HepG2 (cell line): ENCODE results near the gene ULK4. TPM values are rescaled to one million over a fixed set of nuclear protein-coding genes. Genes with fewer than 3 reads are reported as not detected.

Source experiments
- EED ChIP-seq: sonication (generic); formaldehyde crosslinking; IDR thresholded peaks from 2 replicates; pipeline ENCODE4 v1.5.0; 2020; ENCODE audit warnings: mild to moderate bottlenecking, missing genetic modification reagents
- EHMT2 ChIP-seq: fragments of 200-600 bp; sonication (generic); IDR thresholded peaks from 2 replicates; pipeline ENCODE4 v1.7.0; 2017; ENCODE audit warnings: antibody characterized with exemption, low read depth, low read length, borderline replicate concordance
- ETV5 ChIP-seq: IDR thresholded peaks from 2 replicates; pipeline ENCODE4 v1.6.1; 2018; ENCODE audit warnings: missing biosample characterization, missing genetic modification reagents, inconsistent platforms, borderline replicate concordance
- FOXK1 ChIP-seq: sonication (generic); formaldehyde crosslinking; IDR thresholded peaks from 2 replicates; pipeline ENCODE4 v1.4.0; 2020; ENCODE audit warnings: low read depth, missing genetic modification reagents, borderline replicate concordance
- GATAD2A ChIP-seq: IDR thresholded peaks from 2 replicates; pipeline ENCODE4 v1.6.1; 2016
- IRF2 ChIP-seq: IDR thresholded peaks from 2 replicates; pipeline ENCODE4 v1.6.1; 2018; ENCODE audit warnings: missing genetic modification reagents, missing compliant biosample characterization
- KDM4B ChIP-seq: sonication (generic); formaldehyde crosslinking; IDR thresholded peaks from 2 replicates; pipeline ENCODE4 v1.4.0; 2020; ENCODE audit warnings: missing genetic modification reagents
- MAFF ChIP-seq: IDR thresholded peaks from 2 replicates; pipeline ENCODE4 v1.6.1; 2011; ENCODE audit warnings: low read depth, low read length, improper control_type of control experiment
- MIER3 ChIP-seq: IDR thresholded peaks from 2 replicates; pipeline ENCODE4 v1.6.1; 2016; ENCODE audit warnings: missing compliant biosample characterization, borderline replicate concordance
- MTA1 ChIP-seq: sonication (generic); formaldehyde crosslinking; IDR thresholded peaks from 2 replicates; pipeline ENCODE4 v1.4.0; 2020; ENCODE audit warnings: missing genetic modification reagents, mild to moderate bottlenecking, borderline replicate concordance
- NFAT5 ChIP-seq: sonication (generic); formaldehyde crosslinking; IDR thresholded peaks from 2 replicates; pipeline ENCODE4 v1.4.0; 2020; ENCODE audit warnings: missing genetic modification reagents
- NFKBIZ ChIP-seq: IDR thresholded peaks from 2 replicates; pipeline ENCODE4 v1.6.1; 2018; ENCODE audit warnings: missing genetic modification reagents, missing compliant biosample characterization
- POGZ ChIP-seq: sonication (generic); formaldehyde crosslinking; IDR thresholded peaks from 2 replicates; pipeline ENCODE4 v1.4.0; 2020; ENCODE audit warnings: mild to moderate bottlenecking, missing genetic modification reagents
- PPARG ChIP-seq: conservative IDR thresholded peaks from 2 replicates; pipeline ENCODE4 v1.6.1; 2016; ENCODE audit warnings: missing biosample characterization, missing genetic modification reagents
- RARG ChIP-seq: sonication (generic); formaldehyde crosslinking; IDR thresholded peaks from 2 replicates; pipeline ENCODE4 v1.4.0; 2020; ENCODE audit warnings: low read depth, mild to moderate bottlenecking, missing genetic modification reagents
- SALL1 ChIP-seq: sonication (generic); formaldehyde crosslinking; IDR thresholded peaks from 2 replicates; pipeline ENCODE4 v1.8.0; 2022; ENCODE audit warnings: mild to moderate bottlenecking, missing genetic modification reagents
- SNAI1 ChIP-seq: sonication (generic); formaldehyde crosslinking; IDR thresholded peaks from 2 replicates; pipeline ENCODE4 v1.5.0; 2020; ENCODE audit warnings: mild to moderate bottlenecking, missing genetic modification reagents, borderline replicate concordance
- TBL1XR1 ChIP-seq: fragments of 150-350 bp; IDR thresholded peaks from 2 replicates; pipeline ENCODE4 v1.6.1; 2014; ENCODE audit warnings: borderline replicate concordance, low read length; ENCODE audit not compliant: partially characterized antibody
- ZBTB49 ChIP-seq: sonication (generic); formaldehyde crosslinking; IDR thresholded peaks from 2 replicates; pipeline ENCODE4 v1.4.0; 2020; ENCODE audit warnings: missing genetic modification reagents, borderline replicate concordance
- ZNF335 ChIP-seq: sonication (generic); formaldehyde crosslinking; IDR thresholded peaks from 2 replicates; pipeline ENCODE4 v1.4.0; 2020; ENCODE audit warnings: missing genetic modification reagents
- ZNF44 ChIP-seq: sonication (generic); formaldehyde crosslinking; IDR thresholded peaks from 2 replicates; pipeline ENCODE4 v1.5.1; 2020; ENCODE audit warnings: mild to moderate bottlenecking, missing genetic modification reagents
- ZNF564 ChIP-seq: sonication (generic); formaldehyde crosslinking; IDR thresholded peaks from 2 replicates; pipeline ENCODE4 v1.8.1; 2023; ENCODE audit warnings: mild to moderate bottlenecking, missing genetic modification reagents
- ZNF660 ChIP-seq: sonication (generic); formaldehyde crosslinking; IDR thresholded peaks from 2 replicates; pipeline ENCODE4 v1.5.1; 2020; ENCODE audit warnings: mild to moderate bottlenecking, low read depth, missing genetic modification reagents, borderline replicate concordance
- ZNF776 ChIP-seq: sonication (generic); formaldehyde crosslinking; IDR thresholded peaks from 2 replicates; pipeline ENCODE4 v1.4.0; 2020; ENCODE audit warnings: mild to moderate bottlenecking, missing genetic modification reagents
- ZNF839 ChIP-seq: sonication (generic); formaldehyde crosslinking; IDR thresholded peaks from 2 replicates; pipeline ENCODE4 v1.4.0; 2020; ENCODE audit warnings: missing genetic modification reagents, mild to moderate bottlenecking, borderline replicate concordance
- polyA plus RNA-seq, 8 experiments: library from polyadenylated mRNA; depleted of rRNA in 3 of 8; stranded (reverse) in 7 of 8; unstranded in 1 of 8; fragments of >200 nt; fragmentation: Illumina TruSeq in 4 of 8; extraction: Trizol in 4 of 8; gene quantifications; 2 replicates each; pipeline versions ENCODE4 v1.2.1 to v1.2.3, GENCODE V29; 2011 to 2016; ENCODE audit warnings: low read depth in 4 of 8, missing spikeins in 1 of 8, mixed read lengths in 1 of 8; ENCODE audit not compliant: insufficient read depth in 1 of 8
- total RNA-seq, 5 experiments: library from RNA; depleted of rRNA; stranded (reverse); fragments of >200 nt; fragmentation: Illumina TruSeq; extraction: Trizol; gene quantifications; 2 replicates each; pipeline ENCODE4 v1.2.3, GENCODE V29; 2016; ENCODE audit warnings: low read depth in 1 of 5

ULK4 gene
- total and polyA plus RNA-seq, 2 of the 13 experiments (the other 11 are each of a cell fraction or from before 2014, with no cell fraction given): 6.7 to 11.8 TPM

GRCh38 chr3:41477399-41478014 is 484.4 kb downstream of the ULK4 start (continued):
- TF ChIP-seq TBL1XR1: no peak
- TF ChIP-seq ZNF44 (CRISPR knock-in tag): no peak
- peak; percentile 67 for TF ChIP-seq SALL1
- peak; percentile 79; the same call in 1 of the 2 replicates for TF ChIP-seq EHMT2
- no peak for TF ChIP-seq IRF2 (CRISPR knock-in tag)
- TF ChIP-seq ZNF335: no peak
- TF ChIP-seq ZNF564 (CRISPR knock-in tag): no peak
- TF ChIP-seq ZNF839: no peak
- TF ChIP-seq FOXK1: no peak
- no peak for TF ChIP-seq ETV5
- no peak for TF ChIP-seq EED (CRISPR knock-in tag)
- no peak for TF ChIP-seq NFAT5 (CRISPR knock-in tag)
- no peak for TF ChIP-seq MAFF
- no peak for TF ChIP-seq ZNF776
- TF ChIP-seq MTA1 (CRISPR knock-in tag): no peak
- no peak for TF ChIP-seq ZNF660 (CRISPR knock-in tag)
- no peak for TF ChIP-seq GATAD2A (CRISPR knock-in tag)
- peak; percentile 87 for TF ChIP-seq POGZ (CRISPR knock-in tag)
- TF ChIP-seq KDM4B (CRISPR knock-in tag): 0 out of 2 replicates have a peak, but pooled peaks have one; percentile 22
- TF ChIP-seq NFKBIZ (CRISPR knock-in tag): no peak
- TF ChIP-seq PPARG: peak; percentile 60; the same call in 1 of the 2 replicates
- TF ChIP-seq SNAI1 (CRISPR knock-in tag): no peak
- no peak for TF ChIP-seq RARG (CRISPR knock-in tag)
- no peak for TF ChIP-seq ZBTB49 (CRISPR knock-in tag)
- TF ChIP-seq MIER3 (CRISPR knock-in tag): 0 out of 2 replicates have a peak, but pooled peaks have one; percentile 20
